Fibroblast of gingiva (primary cell): ENCODE measurements around the gene SDK2.

Experiments used
- DNase-seq: peaks from one replicate; pipeline ENCODE4 v3.0.0-alpha.2; 2011; ENCODE audit warnings: low read depth

The SDK2 gene

DNA sequence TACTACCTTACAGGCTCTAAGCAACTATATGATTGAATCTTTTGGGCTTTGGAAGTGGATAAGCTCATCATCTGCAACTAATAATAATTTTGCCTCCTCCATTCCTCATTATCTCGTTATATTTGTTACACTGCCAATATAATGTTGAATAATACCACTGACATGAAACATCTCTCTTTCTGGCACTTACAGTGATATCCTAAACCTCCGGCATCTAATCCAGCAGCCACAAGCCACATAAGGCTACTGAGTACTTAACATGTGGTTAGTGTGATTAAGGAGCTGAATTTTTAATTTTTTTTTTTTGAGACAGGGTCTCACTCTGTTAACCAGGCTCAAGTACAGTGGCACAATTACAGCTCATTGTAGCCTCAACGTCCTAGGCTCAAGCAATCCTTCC, 342.1 kb downstream of the SDK2 start:
- DNase-seq: peak; percentile 74

- DNase-seq: no peak
Measured at GRCh38 chr17:73301369-73301768, 342.9 kb downstream of the SDK2 start.

- no peak for DNase-seq
Measured at GRCh38 chr17:73300392-73300791, 343.9 kb downstream of the SDK2 start.

DNA sequence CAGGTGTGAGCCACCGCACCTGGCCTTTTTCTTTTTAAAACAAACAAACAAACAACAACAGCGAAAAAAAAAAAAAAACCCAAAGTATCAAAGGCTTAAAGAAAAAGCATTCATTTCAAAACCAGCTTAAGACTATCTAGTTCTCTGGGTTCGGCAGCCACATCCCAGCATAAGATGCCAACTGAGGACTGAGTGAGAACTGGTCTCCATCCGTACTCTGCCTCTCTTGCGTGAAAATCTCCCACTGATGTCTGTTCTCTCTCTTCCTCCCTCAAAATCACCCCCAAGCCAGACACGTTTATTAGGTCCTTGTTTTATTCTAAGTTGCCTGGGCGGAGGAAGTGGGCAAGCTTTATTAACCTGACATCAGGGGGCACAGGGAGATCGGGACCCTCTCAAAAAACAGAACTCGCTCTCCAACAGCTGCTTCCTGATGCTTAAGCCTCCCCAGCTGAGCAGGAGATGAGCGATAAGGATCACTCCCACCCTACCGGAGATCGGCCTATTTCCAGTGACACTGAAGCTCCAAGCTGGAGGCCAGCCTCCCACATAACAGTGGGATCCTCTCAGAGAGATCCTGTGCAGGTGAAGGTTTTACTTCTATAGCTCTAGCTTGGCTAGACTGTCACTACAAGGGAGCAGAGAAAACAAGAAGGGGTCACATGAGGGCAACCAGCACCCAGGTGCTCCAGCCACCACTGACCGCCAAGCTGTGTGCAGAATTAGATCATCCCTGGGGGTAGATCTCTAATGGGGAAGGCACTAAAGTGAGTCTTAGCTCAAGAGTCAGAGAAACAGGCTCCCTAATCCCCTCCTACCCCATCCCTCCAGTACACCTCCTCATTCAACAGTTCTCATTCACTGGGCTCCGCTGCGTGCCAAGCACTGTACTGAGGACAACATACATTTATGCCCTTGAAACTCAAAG, 346.0 kb downstream of the SDK2 start:
- no peak for DNase-seq

GRCh38 chr17:73293480-73293911, 350.7 kb downstream of the SDK2 start:
- peak; percentile 82 for DNase-seq

DNA sequence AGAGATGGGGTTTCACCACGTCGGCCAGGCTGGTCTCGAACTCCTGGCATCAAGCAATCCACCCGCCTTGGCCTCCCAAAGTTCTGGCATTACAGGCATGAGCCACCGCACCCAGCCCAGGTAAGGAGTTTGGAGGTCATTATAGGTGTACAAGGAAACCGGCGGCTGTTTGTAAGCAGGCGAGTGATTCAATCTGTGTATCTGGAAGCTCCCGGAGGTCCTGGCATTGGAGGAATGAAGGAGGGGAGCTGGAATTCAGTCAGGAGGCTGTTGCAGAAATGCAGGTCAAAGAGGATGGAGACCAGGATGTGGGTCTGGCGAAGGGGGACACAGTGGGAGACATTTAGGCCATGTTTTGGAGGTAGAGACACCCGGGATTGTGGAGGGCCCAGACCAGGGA, 351.2 kb downstream of the SDK2 start:
- no peak for DNase-seq

- peak; percentile 76 for DNase-seq
Measured at GRCh38 chr17:73292031-73292531, 352.2 kb downstream of the SDK2 start.

DNA sequence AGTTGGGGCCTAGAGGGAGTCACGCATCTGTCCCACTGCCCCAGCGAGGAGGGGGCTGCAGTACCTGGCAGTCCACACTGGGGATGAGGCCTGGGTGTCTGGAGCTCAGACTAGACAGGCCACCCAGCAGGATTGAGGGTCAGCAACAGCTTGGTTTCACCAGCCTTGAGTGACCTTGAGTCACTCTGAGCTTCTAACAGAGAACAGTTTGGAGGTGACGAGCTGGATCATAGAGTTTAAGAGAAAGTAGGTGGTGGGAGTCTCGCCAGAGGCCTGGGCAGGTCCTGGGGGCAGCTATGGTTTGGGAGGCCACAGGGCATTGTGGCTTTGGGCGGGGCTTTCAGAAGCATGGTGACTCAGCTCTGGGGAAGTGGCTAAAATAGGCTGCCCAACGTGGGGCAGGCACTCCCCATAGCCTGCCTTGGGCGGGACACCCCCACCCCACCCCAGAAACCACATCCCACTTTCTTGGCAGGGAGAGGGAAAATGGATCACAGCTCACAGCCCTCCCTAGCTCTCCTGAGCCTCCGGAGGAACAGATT, 352.9 kb downstream of the SDK2 start:
- DNase-seq: peak; percentile 90

- DNase-seq: no peak
Measured at GRCh38 chr17:73290399-73291259, 353.6 kb downstream of the SDK2 start.

DNA sequence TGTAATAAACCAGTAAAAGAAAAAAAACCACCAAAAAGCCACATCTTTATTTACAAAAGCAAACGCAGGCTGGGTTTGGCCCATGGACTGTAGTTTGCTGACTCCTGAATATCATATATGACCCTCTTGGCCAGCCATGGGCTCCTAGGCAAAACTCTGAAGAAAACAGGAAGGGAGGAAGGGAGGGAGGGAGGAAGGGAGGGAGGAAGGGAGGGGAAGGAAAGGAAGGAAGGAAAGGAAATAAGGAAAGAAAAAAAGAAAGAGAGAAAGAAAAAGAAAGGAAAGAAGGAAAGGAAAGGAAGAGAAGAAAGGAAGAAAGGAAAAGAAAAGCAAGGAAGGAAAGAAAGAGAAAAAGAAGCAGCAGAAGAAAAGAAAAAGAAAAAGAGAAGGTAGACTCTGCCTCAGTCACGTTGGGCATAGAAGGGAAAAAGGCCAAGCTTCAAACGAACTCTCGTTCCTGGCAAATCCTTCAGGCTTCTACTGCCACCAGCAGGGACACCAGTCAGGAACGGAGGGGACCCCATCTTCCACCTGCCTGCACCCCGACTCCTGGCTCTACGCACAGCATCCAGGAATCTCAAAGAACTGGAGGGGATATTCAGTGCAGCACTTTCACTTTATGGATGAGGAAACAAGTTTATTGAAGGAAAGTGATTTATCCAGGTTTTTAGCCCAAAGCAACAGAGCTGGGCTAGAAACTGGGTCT, 354.5 kb downstream of the SDK2 start:
- DNase-seq: no peak

GRCh38 chr17:73288534-73289302, 355.5 kb downstream of the SDK2 start:
- DNase-seq: no peak

DNA sequence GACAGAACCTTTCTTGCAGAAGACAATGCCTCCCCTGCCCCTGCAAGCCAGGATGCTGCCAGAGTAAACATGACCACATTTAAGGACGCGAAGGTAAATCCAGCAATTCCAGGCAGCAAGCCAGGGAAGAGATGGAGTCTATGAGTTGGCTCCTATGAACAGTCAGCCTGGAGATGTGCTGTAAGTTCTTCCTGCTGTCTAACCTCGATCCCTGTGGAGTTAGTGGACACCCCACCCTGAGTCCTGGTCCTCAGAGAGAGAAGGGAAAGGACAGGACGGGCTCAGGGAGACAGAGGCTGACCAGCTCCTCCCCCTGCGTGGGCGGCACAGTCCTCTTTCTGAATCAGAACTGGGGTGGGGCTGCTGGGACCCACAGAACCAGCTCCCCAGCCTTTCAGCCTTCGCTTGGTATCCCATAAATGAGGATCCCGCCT, 357.4 kb downstream of the SDK2 start:
- peak; percentile 89 for DNase-seq

GRCh38 chr17:73285916-73286862, 358.1 kb downstream of the SDK2 start:
- no peak for DNase-seq

GRCh38 chr17:73285603-73285908, 358.7 kb downstream of the SDK2 start:
- no peak for DNase-seq

GRCh38 chr17:73284906-73285602, 359.2 kb downstream of the SDK2 start:
- no peak for DNase-seq
